Activated T-helper 17 cell treated with anti-CD3 and anti-CD28 coated beads, Interleukin-2, amount 50 U/mL, for 72 hours (primary cell): ENCODE results near the gene SCAF4. TPM values are rescaled to one million over a fixed set of nuclear protein-coding genes. Genes with fewer than 3 reads are reported as not detected.

Experiments
- ATAC-seq: fragments of 150-1000 bp; cut with Tn5 transposase; replicated peaks from 2 replicates; pipeline ENCODE4 v1.10.0; 2021; ENCODE audit warnings: mild to moderate bottlenecking, moderate library complexity
- H3K27ac Mint-ChIP-seq: one replicate; pipeline ENCODE4 v1.8.0; 2022; ENCODE audit warnings: mixed read lengths
- H3K27me3 Mint-ChIP-seq: one replicate; pipeline ENCODE4 v1.8.0; 2022; ENCODE audit warnings: mixed read lengths
- H3K36me3 Mint-ChIP-seq: one replicate; pipeline ENCODE4 v1.8.0; 2022; ENCODE audit warnings: low read depth, mild to moderate bottlenecking, mixed read lengths
- H3K4me1 Mint-ChIP-seq: one replicate; pipeline ENCODE4 v1.8.0; 2022; ENCODE audit warnings: mixed read lengths
- H3K4me3 Mint-ChIP-seq: one replicate; pipeline ENCODE4 v1.8.0; 2022; ENCODE audit warnings: mild to moderate bottlenecking, mixed read lengths
- H3K9me3 Mint-ChIP-seq: one replicate; pipeline ENCODE4 v1.8.0; 2022; ENCODE audit warnings: mixed read lengths
- total RNA-seq, 2 donors: library from RNA; stranded (reverse); gene quantifications; one replicate each; pipeline ENCODE4 v1.2.3, GENCODE V29; 2022

SCAF4 gene
- total RNA-seq, 2 donors from 2014 or later: 33.0 to 46.7 TPM

DNA sequence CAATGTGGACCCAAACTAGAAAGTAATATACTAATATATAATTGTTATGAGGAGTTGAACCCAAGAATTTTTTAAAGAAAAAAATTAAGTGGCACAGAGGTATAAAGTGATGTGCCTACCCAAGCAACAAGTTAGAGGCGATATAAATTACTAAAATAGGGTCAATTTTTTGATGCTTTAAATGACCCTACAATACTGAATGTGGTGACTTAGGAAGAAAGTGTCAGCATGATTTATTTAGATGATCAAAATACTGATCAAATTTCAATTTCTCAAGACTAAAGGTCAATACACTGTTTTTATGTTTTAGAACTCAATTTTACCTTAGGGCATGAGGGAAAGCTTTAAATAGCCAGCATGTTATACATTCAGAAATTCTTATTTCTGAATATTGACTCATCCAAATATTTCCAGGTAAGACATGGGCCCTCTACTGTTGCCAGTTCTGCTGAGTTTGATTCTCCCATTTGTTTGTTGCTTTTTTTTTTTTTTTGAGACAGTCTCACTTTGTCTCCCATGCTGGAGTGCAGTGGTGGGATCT is 20.1 kb downstream of the SCAF4 start:
- no peak overlapping the region for H3K27ac Mint-ChIP-seq
- H3K4me3 Mint-ChIP-seq: no peak overlapping the region
- no peaks in the 10 kb centered on the region for H3K9me3 Mint-ChIP-seq
- peaks cover 47% of the 10 kb centered on the region for H3K4me1 Mint-ChIP-seq
- H3K36me3 Mint-ChIP-seq: peaks cover 17% of the 10 kb centered on the region
- no peaks in the 10 kb centered on the region for H3K27me3 Mint-ChIP-seq
- ATAC-seq: no peak

GRCh38 chr21:31711326-31711725 is 20.6 kb downstream of the SCAF4 start:
- Mint-ChIP-seq H3K4me3 (no peak overlapping the region), H3K27ac (no peak overlapping the region), H3K36me3 (peaks cover 21% of the 10 kb centered on the region), H3K27me3 (no peaks in the 10 kb centered on the region), H3K9me3 (no peaks in the 10 kb centered on the region), H3K4me1 (peaks cover 42% of the 10 kb centered on the region)
- no peak for ATAC-seq

- H3K9me3 Mint-ChIP-seq: no peaks in the 10 kb centered on the region
- no peak overlapping the region for H3K4me3 Mint-ChIP-seq
- no peaks in the 10 kb centered on the region for H3K27me3 Mint-ChIP-seq
- ATAC-seq: no peak
- peaks cover 41% of the 10 kb centered on the region for H3K4me1 Mint-ChIP-seq
- peaks cover 24% of the 10 kb centered on the region for H3K36me3 Mint-ChIP-seq
- H3K27ac Mint-ChIP-seq: peak overlapping the region; percentile 81
Observed at GRCh38 chr21:31710586-31710985, 21.3 kb downstream of the SCAF4 start.

DNA sequence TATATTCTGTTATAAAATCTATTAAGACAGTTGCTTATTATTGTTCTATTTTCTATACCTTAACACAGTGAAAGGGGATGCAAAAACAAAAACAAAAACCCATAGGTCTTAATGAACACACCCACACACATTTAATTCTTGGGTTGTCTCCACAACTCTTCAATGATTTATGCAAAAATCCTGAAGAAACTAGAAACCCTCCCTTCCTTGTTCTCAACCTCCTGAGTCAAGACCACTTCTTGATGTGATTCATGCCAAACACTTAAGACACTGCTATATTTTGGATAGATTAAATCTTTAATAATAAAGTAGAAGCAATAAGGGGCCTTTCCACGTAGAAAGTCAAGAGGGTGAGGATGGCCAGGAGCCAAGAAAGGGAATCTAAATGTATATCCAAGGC is 23.4 kb downstream of the SCAF4 start:
- Mint-ChIP-seq H3K4me1 (peaks cover 26% of the 10 kb centered on the region), H3K27ac (peak overlapping the region; percentile 81), H3K9me3 (no peaks in the 10 kb centered on the region), H3K27me3 (no peaks in the 10 kb centered on the region), H3K4me3 (no peak overlapping the region), H3K36me3 (peaks cover 39% of the 10 kb centered on the region)
- ATAC-seq: no peak

DNA sequence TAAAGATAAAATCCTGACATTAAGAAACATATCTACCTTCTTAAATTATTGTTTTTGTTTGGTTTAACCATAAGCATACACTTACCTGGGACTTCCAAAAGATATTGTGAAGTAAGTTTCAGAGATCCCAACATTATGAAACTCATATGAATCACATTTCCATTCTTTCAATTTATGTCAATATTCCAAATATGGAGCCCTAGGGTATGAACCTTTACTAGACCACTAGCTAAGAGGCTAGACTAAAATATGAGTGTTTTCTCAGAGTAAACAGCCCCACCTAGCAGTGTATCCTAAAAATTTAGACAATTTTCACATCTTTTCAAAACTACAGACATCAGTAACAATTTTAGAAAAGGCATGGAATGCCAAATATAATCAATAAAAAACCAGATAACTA is 24.4 kb downstream of the SCAF4 start:
- Mint-ChIP-seq H3K27me3 (no peaks in the 10 kb centered on the region), H3K36me3 (peaks cover 49% of the 10 kb centered on the region), H3K4me3 (no peak overlapping the region), H3K27ac (peak overlapping the region; percentile 36), H3K4me1 (peaks cover 26% of the 10 kb centered on the region), H3K9me3 (no peaks in the 10 kb centered on the region)
- ATAC-seq: peak; percentile 72

GRCh38 chr21:31706562-31706961 is 25.4 kb downstream of the SCAF4 start:
- H3K4me1 Mint-ChIP-seq: peaks cover 26% of the 10 kb centered on the region
- H3K27me3 Mint-ChIP-seq: no peaks in the 10 kb centered on the region
- peak overlapping the region; percentile 9 for H3K27ac Mint-ChIP-seq
- no peak for ATAC-seq
- peaks cover 59% of the 10 kb centered on the region for H3K36me3 Mint-ChIP-seq
- H3K4me3 Mint-ChIP-seq: no peak overlapping the region
- no peaks in the 10 kb centered on the region for H3K9me3 Mint-ChIP-seq

GRCh38 chr21:31700040-31700439 is 31.9 kb downstream of the SCAF4 start:
- ATAC-seq: no peak

GRCh38 chr21:31698461-31698860 is 33.5 kb downstream of the SCAF4 start:
- ATAC-seq: no peak
- peak overlapping the region; percentile 27 for H3K27ac Mint-ChIP-seq
- H3K9me3 Mint-ChIP-seq: no peaks in the 10 kb centered on the region
- no peaks in the 10 kb centered on the region for H3K27me3 Mint-ChIP-seq
- no peak overlapping the region for H3K4me3 Mint-ChIP-seq
- H3K4me1 Mint-ChIP-seq: no peaks in the 10 kb centered on the region
- peaks cover 100% of the 10 kb centered on the region for H3K36me3 Mint-ChIP-seq

More at GRCh38 chr21:31700040-31700439, 31.9 kb downstream of the SCAF4 start:
- Mint-ChIP-seq H3K36me3 (peaks cover 99% of the 10 kb centered on the region), H3K9me3 (no peaks in the 10 kb centered on the region), H3K27me3 (no peaks in the 10 kb centered on the region), H3K4me1 (no peaks in the 10 kb centered on the region), H3K4me3 (no peak overlapping the region), H3K27ac (no peak overlapping the region)

DNA sequence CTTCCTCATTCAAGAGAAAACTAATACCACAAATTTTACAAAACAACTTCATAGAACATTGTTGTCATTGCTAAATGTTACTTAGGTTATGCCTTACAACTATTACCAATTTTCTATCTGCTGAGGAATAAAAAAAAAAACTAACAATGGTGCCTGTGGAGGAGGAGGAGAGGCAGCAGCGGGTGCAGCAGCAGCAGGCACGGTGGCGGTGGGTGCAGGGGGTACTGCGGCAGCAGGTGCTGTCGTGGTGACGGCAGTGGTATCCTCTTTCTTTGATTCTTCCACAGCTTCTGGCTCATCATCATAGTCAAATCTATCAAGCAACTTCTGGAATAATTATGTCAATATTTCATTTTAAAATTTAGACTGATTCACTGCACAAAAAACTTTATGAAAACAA is 35.5 kb downstream of the SCAF4 start:
- Mint-ChIP-seq H3K4me1 (no peaks in the 10 kb centered on the region), H3K27ac (no peak overlapping the region), H3K27me3 (no peaks in the 10 kb centered on the region), H3K9me3 (no peaks in the 10 kb centered on the region), H3K36me3 (peaks cover 100% of the 10 kb centered on the region), H3K4me3 (no peak overlapping the region)
- no peak for ATAC-seq

- Mint-ChIP-seq H3K36me3 (peaks cover 100% of the 10 kb centered on the region), H3K4me1 (no peaks in the 10 kb centered on the region), H3K4me3 (no peak overlapping the region), H3K9me3 (no peaks in the 10 kb centered on the region), H3K27ac (no peak overlapping the region), H3K27me3 (no peaks in the 10 kb centered on the region)
- ATAC-seq: no peak
Observed at GRCh38 chr21:31693222-31693621, 38.7 kb downstream of the SCAF4 start.

DNA sequence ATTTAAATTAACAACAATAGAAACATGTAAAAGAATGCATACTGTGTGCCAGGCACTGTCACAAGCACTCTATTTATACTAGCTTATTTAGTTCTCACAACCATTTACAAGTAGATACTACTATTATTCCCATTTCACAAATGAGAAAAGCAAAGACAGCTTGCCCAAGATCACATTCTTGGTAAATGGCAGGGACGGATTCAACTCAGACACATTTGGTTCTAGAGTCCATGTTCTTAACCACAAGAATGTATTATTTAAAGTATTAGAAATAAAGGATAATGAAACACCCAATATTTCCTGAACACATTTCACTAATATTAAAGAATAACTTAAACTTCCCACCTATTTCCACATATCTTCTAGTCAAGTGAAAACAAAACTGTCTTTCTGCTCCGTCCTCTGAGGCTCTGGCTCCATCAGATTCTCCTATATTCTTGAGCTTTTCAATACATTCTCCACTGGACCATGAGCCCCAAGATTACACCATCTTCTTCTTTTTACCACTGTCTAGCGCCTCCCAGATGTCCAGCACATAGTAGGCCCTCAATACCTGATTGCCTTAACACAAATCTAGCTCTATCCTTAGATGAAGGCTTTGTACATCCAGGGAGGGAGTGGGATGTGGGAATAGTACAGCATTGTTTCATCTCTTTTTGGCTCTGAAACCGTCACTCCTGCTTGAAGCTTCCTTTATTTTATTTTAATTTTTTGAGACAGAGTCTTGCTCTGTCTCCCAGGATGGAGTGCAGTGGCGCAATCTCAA is 43.1 kb downstream of the SCAF4 start:
- no peak for ATAC-seq
- Mint-ChIP-seq H3K27ac (no peak overlapping the region), H3K36me3 (peaks cover 100% of the 10 kb centered on the region), H3K27me3 (no peaks in the 10 kb centered on the region), H3K4me1 (no peaks in the 10 kb centered on the region), H3K9me3 (no peaks in the 10 kb centered on the region), H3K4me3 (no peak overlapping the region)

- ATAC-seq: no peak
- H3K4me3 Mint-ChIP-seq: no peak overlapping the region
- no peaks in the 10 kb centered on the region for H3K9me3 Mint-ChIP-seq
- peak overlapping the region; percentile 41 for H3K27ac Mint-ChIP-seq
- H3K4me1 Mint-ChIP-seq: no peaks in the 10 kb centered on the region
- no peaks in the 10 kb centered on the region for H3K27me3 Mint-ChIP-seq
- H3K36me3 Mint-ChIP-seq: peaks cover 100% of the 10 kb centered on the region
Observed at GRCh38 chr21:31687108-31687507, 44.8 kb downstream of the SCAF4 start.

- no peak for ATAC-seq
- H3K27ac Mint-ChIP-seq: peak overlapping the region; percentile 41
- no peaks in the 10 kb centered on the region for H3K9me3 Mint-ChIP-seq
- H3K4me1 Mint-ChIP-seq: no peaks in the 10 kb centered on the region
- no peaks in the 10 kb centered on the region for H3K27me3 Mint-ChIP-seq
- no peak overlapping the region for H3K4me3 Mint-ChIP-seq
- peaks cover 100% of the 10 kb centered on the region for H3K36me3 Mint-ChIP-seq
Observed at GRCh38 chr21:31686272-31686915, 45.5 kb downstream of the SCAF4 start.

- H3K36me3 Mint-ChIP-seq: peaks cover 97% of the 10 kb centered on the region
- no peak overlapping the region for H3K4me3 Mint-ChIP-seq
- no peak overlapping the region for H3K27ac Mint-ChIP-seq
- no peaks in the 10 kb centered on the region for H3K4me1 Mint-ChIP-seq
- no peaks in the 10 kb centered on the region for H3K27me3 Mint-ChIP-seq
- no peak for ATAC-seq
- no peaks in the 10 kb centered on the region for H3K9me3 Mint-ChIP-seq
Observed at GRCh38 chr21:31684918-31685317, 47.0 kb downstream of the SCAF4 start.

- Mint-ChIP-seq H3K4me3 (no peak overlapping the region), H3K27me3 (no peaks in the 10 kb centered on the region), H3K9me3 (no peaks in the 10 kb centered on the region), H3K27ac (no peak overlapping the region), H3K36me3 (peaks cover 81% of the 10 kb centered on the region), H3K4me1 (no peaks in the 10 kb centered on the region)
- ATAC-seq: no peak
Observed at GRCh38 chr21:31683029-31683428, 48.9 kb downstream of the SCAF4 start.
